ENCODE data around the gene LKAAEAR1. TPM values are rescaled to one million over a fixed set of nuclear protein-coding genes. Genes with fewer than 3 reads are reported as not detected.
A peak's percentile ranks its signal among the peaks of the same experiment; 100 is the strongest.

LKAAEAR1 gene
- total RNA-seq, 2 donors from 2014 or later, result not detected

- intact Hi-C loops (cut with DNase I), result loop anchor here in 1 of 2 donors (10.0 kb wide), 1 partner anchor 79 kb away; the partner anchor contains the start of gene C20orf204
- peak; percentile 41 for DNase-seq (ENCODE audit: low spot score)
Measured at GRCh38 chr20:64113444-64113775, 29.2 kb upstream of the LKAAEAR1 start.

GRCh38 chr20:64112691-64113443 lies 28.7 kb upstream of the LKAAEAR1 start:
- peak; percentile 73 for DNase-seq (ENCODE audit: low spot score)
- intact Hi-C loops (cut with DNase I), result loop anchor here in 1 of 2 donors (10.0 kb wide), 1 partner anchor 78 kb away; the partner anchor contains the start of gene C20orf204

- intact Hi-C loops (cut with DNase I), result loop anchor here in 1 of 2 donors (10.0 kb wide), 1 partner anchor 77 kb away; the partner anchor contains the start of gene C20orf204
- peak; percentile 80 for DNase-seq (ENCODE audit: low spot score)
Measured at GRCh38 chr20:64111841-64112641, 27.8 kb upstream of the LKAAEAR1 start.

GRCh38 chr20:64110411-64111068 lies 26.3 kb upstream of the LKAAEAR1 start:
- intact Hi-C loops (cut with DNase I), result loop anchor here in 1 of 2 donors (10.0 kb wide), 1 partner anchor 76 kb away; the partner anchor contains the start of gene C20orf204
- DNase-seq (ENCODE audit: low spot score), result peak; percentile 62

GRCh38 chr20:64109831-64110391 lies 25.7 kb upstream of the LKAAEAR1 start:
- peak; percentile 70 for DNase-seq (ENCODE audit: low spot score)
- intact Hi-C loops (cut with DNase I), result loop anchor here in 1 of 2 donors (10.0 kb wide), 1 partner anchor 75 kb away; the partner anchor contains the start of gene C20orf204

GRCh38 chr20:64108731-64109681 lies 24.8 kb upstream of the LKAAEAR1 start:
- intact Hi-C loops (cut with DNase I), result no loop called here
- DNase-seq (ENCODE audit: low spot score), result peak; percentile 70

GRCh38 chr20:64107736-64108457 lies 23.7 kb upstream of the LKAAEAR1 start:
- DNase-seq (ENCODE audit: low spot score), result peak; percentile 70
- intact Hi-C loops (cut with DNase I), result no loop called here

GRCh38 chr20:64106981-64107735 lies 23.0 kb upstream of the LKAAEAR1 start, which contains the start of gene NPBWR2:
TSS of gene NPBWR2 (minus strand) at chr20:64107565. CDS start at chr20:64106831, 734 bp downstream.
- intact Hi-C loops (cut with DNase I), result no loop called here
- peak; percentile 58 for DNase-seq (ENCODE audit: low spot score)

- DNase-seq (ENCODE audit: low spot score), result peak; percentile 73
- intact Hi-C loops (cut with DNase I), result no loop called here
Measured at GRCh38 chr20:64106435-64106961, 22.3 kb upstream of the LKAAEAR1 start.

GRCh38 chr20:64105846-64106434 lies 21.7 kb upstream of the LKAAEAR1 start:
- intact Hi-C loops (cut with DNase I), result no loop called here
- peak; percentile 49 for DNase-seq (ENCODE audit: low spot score)

- intact Hi-C loops (cut with DNase I), result no loop called here
Measured at GRCh38 chr20:64104667-64105451, 20.7 kb upstream of the LKAAEAR1 start.

GRCh38 chr20:64103871-64104666 lies 19.9 kb upstream of the LKAAEAR1 start:
- DNase-seq (ENCODE audit: low spot score), result peak; percentile 68
- intact Hi-C loops (cut with DNase I), result no loop called here

More at GRCh38 chr20:64104667-64105451, 20.7 kb upstream of the LKAAEAR1 start:
- DNase-seq (ENCODE audit: low spot score), result peak; percentile 59

GRCh38 chr20:64102647-64103354 lies 18.6 kb upstream of the LKAAEAR1 start:
- DNase-seq (ENCODE audit: low spot score), result peak; percentile 58
- intact Hi-C loops (cut with DNase I), result no loop called here
